NCI-H1417 treated with DMSO at 0.1 percent for 48 hours (cell line): ENCODE data around the gene NOL4L.

ENCODE experiments used
- DNase-seq: peaks from one replicate; lab custom pipeline; 2025; lab: John Stamatoyannopoulos, UW

Gene NOL4L

DNA sequence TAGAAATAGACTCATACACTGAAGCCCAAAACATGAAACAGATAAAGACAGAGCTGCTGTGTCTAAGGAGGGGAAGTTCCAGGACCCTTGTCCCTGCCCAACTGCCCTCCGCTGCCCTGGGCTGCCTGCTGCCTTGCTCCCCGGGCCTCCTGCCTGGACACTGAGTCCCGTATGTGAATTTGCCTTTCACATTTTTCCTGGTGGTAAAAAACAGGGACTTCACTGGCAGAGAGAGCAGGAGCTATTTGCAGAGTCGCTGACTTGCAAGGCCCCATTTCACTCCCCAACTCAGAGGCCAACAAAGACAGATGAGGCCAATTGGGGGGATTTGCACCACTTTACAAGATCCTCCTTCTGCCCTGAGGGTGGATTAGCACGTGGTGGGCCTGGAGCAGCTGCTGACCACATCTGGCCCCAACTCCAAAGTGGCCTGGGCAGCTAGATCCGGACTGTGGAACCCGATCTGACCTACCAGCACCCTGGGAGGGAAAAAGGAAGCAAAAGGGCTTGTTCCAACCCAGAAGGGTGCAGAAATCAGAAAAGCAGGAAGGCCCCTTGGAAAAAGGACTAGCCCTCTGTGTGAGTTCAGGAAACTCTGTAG, 61.4 kb downstream of the NOL4L start:
- no peak for DNase-seq

GRCh38 chr20:32522776-32523612, 62.1 kb downstream of the NOL4L start:
- DNase-seq = no peak

- DNase-seq = no peak
These were observed 62.7 kb downstream of the NOL4L start for GRCh38 chr20:32522526-32522775.

- no peak for DNase-seq
These were observed 63.2 kb downstream of the NOL4L start for GRCh38 chr20:32521780-32522525.

- DNase-seq = no peak
These were observed 64.3 kb downstream of the NOL4L start for GRCh38 chr20:32520927-32521203.

- no peak for DNase-seq
These were observed 65.8 kb downstream of the NOL4L start for GRCh38 chr20:32519381-32519730.

- DNase-seq = no peak
These were observed 66.3 kb downstream of the NOL4L start for GRCh38 chr20:32518593-32519380.

DNA sequence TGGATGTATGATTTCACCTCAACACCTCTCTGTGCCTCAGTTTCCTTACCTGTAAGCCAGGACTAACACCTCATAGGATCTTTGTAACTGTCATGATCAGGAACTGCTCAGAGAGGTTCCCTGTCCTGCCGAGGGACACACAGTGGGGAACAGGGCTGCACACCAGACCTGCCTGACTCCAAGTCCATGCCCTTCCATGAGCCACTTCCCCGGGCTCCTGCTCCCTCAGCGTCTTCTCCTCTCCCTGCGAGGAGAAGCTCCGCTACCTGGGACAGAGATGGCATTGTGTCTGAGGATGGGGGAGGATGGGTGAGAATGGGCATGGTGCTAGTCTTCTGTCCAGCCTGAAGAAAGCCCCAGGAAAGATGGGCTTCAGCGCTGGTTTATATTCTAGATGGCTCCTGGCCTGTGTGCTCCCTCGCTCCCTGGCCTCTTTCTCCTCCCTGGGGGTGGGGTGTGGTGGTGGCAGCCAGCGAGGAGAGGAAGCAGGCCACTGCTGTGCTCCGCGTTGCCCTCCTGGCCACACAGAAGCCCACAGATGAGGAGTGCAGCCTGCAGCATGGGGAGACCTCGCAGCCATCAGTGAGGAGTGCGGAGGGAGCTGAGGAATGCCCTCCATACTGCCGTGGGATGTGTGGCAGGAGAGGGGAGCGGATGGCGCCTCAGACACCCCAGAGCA, 67.1 kb downstream of the NOL4L start:
- no peak for DNase-seq

DNA sequence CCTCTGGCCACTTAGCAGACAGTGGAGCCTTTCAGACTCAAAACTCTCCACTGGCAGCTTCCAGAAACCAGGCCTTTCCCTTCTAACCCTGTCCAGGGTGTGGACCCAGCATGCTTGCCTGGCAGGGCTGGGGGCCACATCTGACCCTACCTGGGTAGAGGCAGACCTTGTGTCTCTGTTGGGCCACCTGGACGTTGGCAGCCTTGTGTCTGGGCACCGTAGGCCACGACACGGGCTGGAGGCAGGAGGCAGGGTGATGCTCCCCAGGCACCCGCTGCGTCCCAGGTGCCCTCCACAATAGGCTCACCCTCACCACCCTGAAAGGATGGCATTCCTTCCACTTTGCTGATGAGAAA, 67.6 kb downstream of the NOL4L start:
- DNase-seq = no peak

DNA sequence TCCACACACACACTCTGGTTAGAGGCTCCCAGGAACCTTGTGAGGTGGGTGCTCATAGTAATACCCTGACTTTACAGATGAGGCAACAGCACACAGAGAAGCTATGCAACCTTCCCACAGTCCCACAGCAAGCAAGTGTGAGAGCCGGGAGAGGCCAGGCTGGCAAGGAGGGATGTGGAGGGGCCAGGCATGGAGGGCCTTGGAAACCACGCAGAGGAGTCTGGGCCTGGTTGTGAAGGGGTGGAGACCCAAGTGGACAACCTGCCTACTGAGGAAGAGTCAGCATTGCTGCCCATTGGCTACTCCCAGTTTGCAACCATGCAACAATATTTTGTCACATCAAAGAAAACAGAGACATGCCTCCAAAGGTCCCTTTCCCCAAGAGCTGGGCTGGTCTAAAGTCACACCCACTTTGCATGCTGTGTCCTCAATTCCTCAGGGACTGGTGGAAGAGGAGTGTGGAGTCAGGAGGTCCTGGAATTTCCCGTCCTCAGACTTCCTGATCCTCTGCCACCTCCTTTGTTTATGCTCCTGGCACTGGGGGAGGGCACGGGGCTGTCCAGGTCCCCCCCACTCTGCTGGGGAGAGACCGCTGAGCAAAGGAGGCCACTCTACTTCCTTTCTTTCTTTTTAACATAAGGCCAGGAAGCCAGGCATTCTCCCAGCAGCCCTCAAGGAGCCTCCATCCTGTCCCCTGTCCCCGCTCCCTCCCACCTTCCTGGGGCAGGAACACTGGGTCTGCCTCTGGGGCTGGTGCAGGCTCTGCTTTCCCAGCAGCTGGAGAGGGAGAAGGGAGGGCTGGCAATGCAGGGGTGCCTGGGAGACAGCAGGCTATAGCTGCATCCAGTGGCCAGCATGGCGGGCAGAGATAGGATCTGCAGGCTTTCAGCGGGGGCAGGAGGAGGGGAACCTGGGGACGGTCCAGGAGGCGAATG, 68.3 kb downstream of the NOL4L start:
- DNase-seq = no peak

DNA sequence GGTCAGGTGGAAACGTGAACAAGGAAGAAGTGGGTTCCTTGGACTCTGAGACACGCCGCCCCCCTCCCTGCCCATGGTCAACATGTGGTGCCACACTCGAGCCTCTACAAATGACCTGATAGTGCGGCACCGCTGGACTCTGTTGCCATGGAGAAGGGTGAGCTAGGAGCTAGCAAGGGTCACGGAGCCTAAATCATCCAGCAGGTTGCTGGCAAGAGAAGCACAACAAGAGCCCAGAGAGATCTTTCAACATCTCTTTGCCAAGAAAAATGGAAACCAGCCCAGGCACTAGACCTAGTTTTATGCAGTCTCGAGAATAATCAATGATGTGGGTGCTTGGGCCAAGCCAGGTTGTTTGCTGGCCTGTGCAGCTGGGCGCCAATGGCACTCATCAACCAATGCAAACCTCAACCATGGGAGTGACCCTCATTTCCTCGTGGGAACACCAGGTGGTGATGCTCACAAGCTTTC, 69.5 kb downstream of the NOL4L start:
- no peak for DNase-seq

DNA sequence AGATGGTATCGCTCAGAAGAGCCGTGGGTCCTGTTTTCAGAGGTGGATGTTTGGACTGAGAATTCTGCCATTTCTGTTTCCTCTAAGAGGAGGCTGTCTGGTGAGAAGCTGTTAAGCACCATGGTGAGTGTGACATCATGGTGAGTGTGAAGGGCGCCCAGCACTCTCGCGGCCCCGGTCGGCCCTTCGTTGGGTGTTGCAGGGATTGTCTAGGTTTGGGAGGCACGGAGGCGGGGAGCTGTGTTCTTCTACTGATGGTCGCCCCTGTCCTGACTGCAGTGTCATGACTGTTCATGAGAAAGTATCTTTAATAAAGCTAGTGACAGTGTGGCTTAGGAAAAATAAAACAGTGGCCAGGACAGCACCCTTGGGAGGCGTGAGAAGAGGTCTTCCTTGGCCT, 70.4 kb downstream of the NOL4L start:
- DNase-seq = no peak

DNA sequence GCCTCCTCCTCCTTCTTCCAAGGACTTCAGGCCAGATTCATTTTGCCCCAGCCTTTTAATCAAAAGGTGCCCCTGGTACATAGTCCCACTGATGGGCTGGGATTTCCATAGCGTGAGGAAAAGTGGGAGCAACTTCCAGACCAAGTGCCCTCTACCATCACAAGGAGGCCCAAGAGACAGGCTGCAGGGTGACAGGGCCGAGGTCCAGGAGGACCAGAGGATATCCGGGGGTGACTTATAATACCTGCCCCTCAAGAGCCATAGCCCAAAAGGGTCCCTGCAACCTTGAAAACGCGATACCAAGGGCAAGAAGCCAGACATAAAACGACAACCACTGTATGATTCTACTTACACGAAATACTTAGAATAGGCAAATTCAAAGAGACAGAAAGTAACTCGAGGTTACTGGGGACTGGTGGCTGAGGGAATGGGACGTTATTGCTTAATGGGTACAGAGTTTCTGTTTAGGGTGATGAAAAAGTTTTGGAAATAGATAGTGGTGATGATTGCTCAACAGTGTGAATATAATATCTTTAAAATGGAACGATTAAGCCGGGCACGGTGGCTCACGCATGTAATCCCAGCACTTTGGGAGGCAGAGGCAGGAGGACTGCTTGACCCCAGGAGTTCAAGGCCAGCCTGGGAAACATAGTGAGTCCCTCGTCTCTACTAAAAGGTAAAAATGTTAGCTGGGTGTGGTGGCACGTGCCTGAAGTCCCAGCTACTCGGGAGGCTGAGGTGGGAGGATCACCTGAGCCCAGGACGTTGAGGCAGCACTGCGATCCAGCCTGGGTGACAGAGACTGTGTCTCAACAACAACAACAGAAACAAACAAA, 71.9 kb downstream of the NOL4L start:
- no peak for DNase-seq

GRCh38 chr20:32512047-32512385, 73.1 kb downstream of the NOL4L start:
- no peak for DNase-seq

DNA sequence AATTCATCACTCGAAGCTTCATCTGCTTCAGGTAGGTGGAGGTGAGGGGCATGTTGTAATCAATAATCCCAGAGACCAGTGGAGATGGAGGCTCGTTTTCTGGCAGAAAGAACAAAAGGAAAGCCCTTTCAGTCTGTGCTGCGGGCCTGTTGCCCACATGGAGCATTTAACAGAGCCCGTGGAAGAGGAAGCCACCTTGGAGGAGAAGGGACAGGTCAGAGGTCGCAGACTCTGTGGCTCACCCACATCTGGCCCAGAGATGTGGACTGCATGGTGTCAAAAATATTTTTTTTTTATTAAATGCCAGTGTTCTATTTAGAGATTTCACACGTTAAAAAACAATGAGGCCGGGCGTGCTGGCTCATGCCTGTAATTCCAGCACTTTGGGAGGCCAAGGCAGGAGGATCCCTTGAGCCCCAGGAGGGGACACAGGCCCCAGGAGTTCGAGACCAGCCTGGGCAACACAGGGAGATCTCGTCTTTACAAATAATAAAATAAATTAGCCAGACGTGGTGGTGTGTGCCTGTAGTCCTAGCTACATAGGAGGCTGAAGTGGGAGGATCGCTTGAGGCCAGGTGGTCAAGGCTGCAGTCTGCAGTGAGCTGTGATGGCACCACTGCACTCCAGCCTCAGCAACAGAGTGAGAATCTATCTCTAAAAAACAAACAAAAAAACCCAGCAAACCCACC, 73.6 kb downstream of the NOL4L start:
- DNase-seq = no peak

DNA sequence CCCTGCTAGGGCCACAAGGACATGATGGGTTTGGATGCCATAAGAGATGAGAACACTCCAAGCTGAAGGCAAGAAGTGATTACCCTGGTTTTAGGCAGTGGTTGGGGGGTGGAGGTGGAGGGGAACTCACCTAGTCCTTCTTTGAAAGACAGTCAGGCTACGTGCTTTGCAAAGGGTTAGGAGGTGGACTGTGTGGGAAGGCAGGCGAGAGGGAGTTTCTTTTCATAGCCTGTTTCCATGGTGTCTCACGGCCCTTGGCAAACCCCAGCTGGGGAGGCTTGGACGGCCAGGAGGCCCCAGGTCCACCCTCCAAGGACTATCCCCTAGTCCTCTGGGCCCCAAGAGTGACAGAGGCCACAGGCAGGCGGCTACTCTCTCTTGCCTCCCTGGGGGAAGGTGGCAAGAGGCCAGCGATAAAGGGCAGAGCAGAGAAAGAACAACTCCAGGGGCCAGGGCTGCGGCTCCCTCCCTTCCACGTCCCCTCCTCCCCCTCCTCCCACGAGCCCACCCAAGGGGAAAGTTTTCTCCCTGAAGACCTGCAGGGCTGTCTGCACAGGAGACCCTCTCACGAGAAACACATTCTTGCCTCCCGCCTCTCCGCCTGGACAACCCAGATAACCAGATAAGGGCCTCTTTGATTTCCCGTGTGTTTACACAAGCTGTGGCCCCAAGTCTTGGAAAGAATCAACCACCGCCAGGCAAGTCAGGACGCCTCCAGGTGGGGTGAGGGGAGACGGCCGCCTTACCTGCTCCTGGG, 74.4 kb downstream of the NOL4L start:
- no peak for DNase-seq

DNA sequence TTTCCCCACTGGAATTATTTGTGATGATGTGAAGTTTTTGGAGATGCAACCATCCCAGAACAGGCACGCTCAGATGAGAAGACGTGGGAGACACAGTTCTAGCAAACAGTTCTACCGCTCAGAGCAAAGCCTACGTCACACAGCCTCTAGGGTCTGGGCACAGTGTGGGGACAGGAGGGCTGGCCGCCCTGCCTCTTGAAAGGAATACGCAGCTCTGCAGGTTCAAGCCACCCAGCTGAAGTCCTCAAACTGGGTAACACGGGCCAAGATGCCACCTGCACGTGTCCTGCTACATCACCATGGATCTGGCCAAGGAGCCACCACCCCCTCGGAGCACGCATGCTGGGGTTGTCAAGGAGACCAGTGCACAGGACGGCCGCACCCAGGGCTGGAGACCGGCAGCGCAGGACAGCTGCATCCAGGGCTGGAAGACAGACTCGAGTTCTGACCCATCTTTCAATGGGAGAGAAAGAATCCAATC, 75.0 kb downstream of the NOL4L start:
- no peak for DNase-seq

DNA sequence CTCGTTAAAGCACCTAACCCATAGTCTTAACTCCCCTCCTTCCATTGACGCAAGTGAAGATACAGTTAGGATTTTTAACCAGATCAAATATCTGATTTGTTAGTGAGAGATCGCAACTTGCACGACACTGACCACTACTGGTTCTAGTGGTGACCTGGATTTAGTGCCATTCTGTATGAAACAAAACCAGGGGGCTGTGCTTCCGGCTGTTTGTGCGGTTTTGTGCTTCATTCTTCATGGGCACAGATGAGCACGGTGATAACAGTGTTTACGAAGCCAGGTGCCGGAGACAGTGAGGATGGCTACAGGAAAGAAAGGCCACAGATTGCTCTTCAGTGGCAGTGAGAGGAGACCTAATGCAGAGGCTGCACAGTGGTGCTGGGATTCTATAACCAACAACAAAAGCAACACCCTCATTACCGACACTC, 75.5 kb downstream of the NOL4L start:
- no peak for DNase-seq

DNA sequence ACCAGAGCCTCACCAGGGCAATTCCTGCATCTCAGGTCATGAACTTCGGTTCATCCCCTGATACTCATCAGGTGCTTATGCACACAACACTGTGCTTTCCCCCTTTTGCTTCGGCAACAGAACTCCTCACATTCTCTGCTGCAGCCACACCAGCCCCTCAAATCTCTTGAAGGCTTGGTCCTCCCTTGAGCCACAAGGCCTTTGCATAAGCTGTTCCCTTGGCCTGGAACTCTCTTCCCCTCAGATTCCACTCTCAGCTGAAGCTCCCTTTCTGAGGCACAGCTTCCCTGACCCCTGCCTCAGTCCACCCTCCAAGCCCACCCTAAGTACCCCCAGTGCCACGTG, 76.4 kb downstream of the NOL4L start:
- no peak for DNase-seq
